C1 segment of cervical spinal cord (tissue), 14 donors: ENCODE data around the gene WNT3.
"Not testable (repeated sequence)": the region's sequence is repeated elsewhere in the genome, so short reads cannot be mapped to it uniquely, and the experiment has no call there.

Source experiments
- DNase-seq, 14 donors: peaks; one replicate each; lab custom pipeline; 2025; lab: John Stamatoyannopoulos, UW

WNT3 gene

GRCh38 chr17:46814446-46814845, 4.0 kb downstream of the WNT3 start:
- no peak for DNase-seq

- DNase-seq, result no peak
Observed at GRCh38 chr17:46813920-46814319, 4.6 kb downstream of the WNT3 start.

GRCh38 chr17:46812624-46813318, 5.7 kb downstream of the WNT3 start:
- DNase-seq, result no peak

GRCh38 chr17:46811978-46812583, 6.4 kb downstream of the WNT3 start:
- peak in 2 of 14 donors; percentile 14 to 35 for DNase-seq

GRCh38 chr17:46810837-46811236, 7.7 kb downstream of the WNT3 start:
- DNase-seq, result no peak

- no peak for DNase-seq
Observed at GRCh38 chr17:46809110-46809571, 9.4 kb downstream of the WNT3 start.

GRCh38 chr17:46805771-46806170, 12.7 kb downstream of the WNT3 start:
- DNase-seq, result no peak

- DNase-seq, result no peak
Observed at GRCh38 chr17:46803544-46803943, 14.9 kb downstream of the WNT3 start.

GRCh38 chr17:46802800-46803199, 15.7 kb downstream of the WNT3 start:
- DNase-seq, result no peak

GRCh38 chr17:46800573-46800972, 17.9 kb downstream of the WNT3 start:
- DNase-seq, result no peak

GRCh38 chr17:46796956-46797530, 21.4 kb downstream of the WNT3 start:
- no peak for DNase-seq

GRCh38 chr17:46796524-46796923, 22.0 kb downstream of the WNT3 start:
- DNase-seq, result no peak

- DNase-seq, result no peak
Observed at GRCh38 chr17:46796084-46796483, 22.4 kb downstream of the WNT3 start.

- no peak for DNase-seq
Observed at GRCh38 chr17:46795379-46795952, 23.0 kb downstream of the WNT3 start.

- no peak for DNase-seq
Observed at GRCh38 chr17:46794318-46794717, 24.2 kb downstream of the WNT3 start.

GRCh38 chr17:46793541-46793940, 25.0 kb downstream of the WNT3 start:
- DNase-seq, result no peak

GRCh38 chr17:46793023-46793422, 25.5 kb downstream of the WNT3 start:
- not testable (repeated sequence) for DNase-seq

GRCh38 chr17:46792071-46792470, 26.4 kb downstream of the WNT3 start:
- no peak for DNase-seq

GRCh38 chr17:46791531-46791930, 27.0 kb downstream of the WNT3 start:
- DNase-seq, result no peak

- DNase-seq, result no peak
Observed at GRCh38 chr17:46790216-46790615, 28.3 kb downstream of the WNT3 start.

- no peak for DNase-seq
Observed at GRCh38 chr17:46789610-46790009, 28.9 kb downstream of the WNT3 start.

GRCh38 chr17:46788796-46789195, 29.7 kb downstream of the WNT3 start:
- DNase-seq, result no peak

GRCh38 chr17:46788300-46788699, 30.2 kb downstream of the WNT3 start:
- no peak for DNase-seq
